Dedifferentiated amniotic fluid mesenchymal stem cell (primary cell): ENCODE results near the gene PMF1.
A peak's percentile ranks its signal among the peaks of the same experiment; 100 is the strongest.

ENCODE experiments used
- DNase-seq: peaks from one replicate; pipeline ENCODE4 v3.0.0-alpha.2; 2016; ENCODE audit errors: extremely low spot score

PMF1 gene

GRCh38 chr1:156236164-156236563, 23.4 kb downstream of the PMF1 start:
- DNase-seq = no peak

DNA sequence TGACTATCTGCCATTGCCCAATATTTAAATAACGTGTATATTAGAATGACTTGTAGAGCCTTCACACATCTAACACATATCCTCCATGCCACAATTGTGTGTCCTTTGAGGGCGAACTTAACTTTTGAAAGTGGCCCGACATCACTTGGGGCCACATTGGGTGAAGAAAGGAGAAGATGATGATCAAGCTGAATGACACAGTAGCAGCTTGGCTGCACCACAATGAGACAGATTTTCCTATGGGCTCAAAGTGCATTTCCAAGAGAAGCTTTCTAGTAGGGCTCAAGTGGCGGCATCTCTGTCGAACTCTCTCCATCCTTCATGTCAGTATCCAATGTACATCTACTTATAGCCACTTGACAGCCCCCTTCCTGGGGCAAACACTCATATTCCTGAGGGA, 25.4 kb downstream of the PMF1 start:
- DNase-seq = no peak

DNA sequence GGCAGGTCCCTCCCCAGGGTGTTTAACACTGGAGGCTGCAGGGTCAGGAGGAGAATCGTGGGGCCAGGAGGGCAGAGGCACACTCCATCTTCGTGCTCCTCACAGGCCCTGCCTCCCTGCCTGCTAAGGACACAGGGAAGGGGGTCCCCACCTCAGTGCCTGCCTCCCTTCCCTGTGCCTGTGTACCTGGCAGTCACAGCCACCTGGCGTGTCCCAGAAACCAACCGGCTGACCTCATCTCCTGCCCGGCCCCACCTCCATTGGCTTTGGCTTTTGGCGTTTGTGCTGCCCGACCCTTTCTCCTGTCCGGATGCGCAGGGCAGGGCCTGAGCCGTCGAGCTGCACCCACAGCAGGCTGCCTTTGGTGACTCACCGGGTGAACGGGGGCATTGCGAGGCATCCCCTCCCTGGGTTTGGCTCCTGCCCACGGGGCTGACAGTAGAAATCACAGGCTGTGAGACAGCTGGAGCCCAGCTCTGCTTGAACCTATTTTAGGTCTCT, 28.6 kb downstream of the PMF1 start:
- DNase-seq = no peak

DNA sequence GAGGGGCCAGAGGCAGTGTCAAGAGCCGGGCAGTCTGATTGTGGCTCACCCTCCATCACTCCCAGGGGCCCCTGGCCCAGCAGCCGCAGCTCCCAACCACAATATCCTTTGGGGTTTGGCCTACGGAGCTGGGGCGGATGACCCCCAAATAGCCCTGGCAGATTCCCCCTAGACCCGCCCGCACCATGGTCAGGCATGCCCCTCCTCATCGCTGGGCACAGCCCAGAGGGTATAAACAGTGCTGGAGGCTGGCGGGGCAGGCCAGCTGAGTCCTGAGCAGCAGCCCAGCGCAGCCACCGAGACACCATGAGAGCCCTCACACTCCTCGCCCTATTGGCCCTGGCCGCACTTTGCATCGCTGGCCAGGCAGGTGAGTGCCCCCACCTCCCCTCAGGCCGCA, 29.1 kb downstream of the PMF1 start, which contains the start of gene BGLAP:
Gene BGLAP (plus strand): TSS at position 259 of the 400 bp plus-strand sequence. CDS start 48 bp downstream, at position 307.
- DNase-seq = no peak

DNA sequence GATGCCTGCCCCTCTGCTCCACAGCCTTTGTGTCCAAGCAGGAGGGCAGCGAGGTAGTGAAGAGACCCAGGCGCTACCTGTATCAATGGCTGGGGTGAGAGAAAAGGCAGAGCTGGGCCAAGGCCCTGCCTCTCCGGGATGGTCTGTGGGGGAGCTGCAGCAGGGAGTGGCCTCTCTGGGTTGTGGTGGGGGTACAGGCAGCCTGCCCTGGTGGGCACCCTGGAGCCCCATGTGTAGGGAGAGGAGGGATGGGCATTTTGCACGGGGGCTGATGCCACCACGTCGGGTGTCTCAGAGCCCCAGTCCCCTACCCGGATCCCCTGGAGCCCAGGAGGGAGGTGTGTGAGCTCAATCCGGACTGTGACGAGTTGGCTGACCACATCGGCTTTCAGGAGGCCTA, 29.9 kb downstream of the PMF1 start:
- no peak for DNase-seq

- no peak for DNase-seq
These were observed 31.3 kb downstream of the PMF1 start for GRCh38 chr1:156244126-156244525.

DNA sequence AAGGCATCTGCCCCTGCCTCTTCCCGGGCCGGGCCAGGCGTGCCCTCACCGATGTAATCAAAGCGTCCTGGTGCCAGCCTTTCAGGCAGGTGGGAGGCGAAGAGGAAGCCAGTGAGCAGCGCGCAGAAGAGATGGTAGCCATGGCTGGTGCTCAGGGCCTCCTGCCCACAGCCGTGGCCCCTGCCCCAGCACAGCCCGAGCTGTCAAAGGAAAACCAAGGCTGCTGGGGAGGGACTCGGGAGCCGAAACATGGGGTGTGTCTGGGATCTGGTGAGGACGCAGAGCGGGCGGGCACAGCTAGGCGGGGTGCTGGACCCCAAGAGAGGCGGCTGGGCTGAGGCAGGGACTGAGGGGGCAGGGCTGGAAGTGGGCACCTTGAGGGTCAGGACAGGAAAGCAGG, 31.9 kb downstream of the PMF1 start:
- DNase-seq = no peak

GRCh38 chr1:156245451-156246232, 32.8 kb downstream of the PMF1 start:
- DNase-seq = no peak

DNA sequence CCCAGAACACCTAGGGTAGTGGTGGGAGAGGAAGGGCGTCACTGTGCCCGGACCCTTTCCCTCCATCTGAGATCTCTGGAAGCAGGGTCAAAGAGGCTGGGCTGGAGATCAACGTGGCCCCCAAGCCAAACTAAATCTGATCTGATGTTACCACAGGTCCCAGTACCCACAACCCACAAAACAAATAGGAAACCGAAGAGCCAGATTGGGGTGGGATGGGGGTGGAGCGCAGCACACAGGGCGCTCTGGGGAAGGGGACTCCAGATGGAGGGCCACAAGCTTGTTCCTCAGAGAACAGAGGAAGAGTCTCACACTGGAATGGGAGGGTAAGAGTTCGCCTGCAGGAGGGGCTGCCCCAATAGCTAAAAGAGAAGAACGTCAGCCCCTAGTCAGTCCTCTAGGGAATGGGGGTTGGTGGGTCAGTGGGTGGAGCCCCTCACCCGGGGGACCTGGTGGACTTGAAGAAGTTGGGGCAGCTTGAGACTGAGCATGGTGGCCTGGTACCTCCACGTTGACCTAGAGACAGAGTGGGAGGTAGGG, 33.5 kb downstream of the PMF1 start:
- no peak for DNase-seq

DNA sequence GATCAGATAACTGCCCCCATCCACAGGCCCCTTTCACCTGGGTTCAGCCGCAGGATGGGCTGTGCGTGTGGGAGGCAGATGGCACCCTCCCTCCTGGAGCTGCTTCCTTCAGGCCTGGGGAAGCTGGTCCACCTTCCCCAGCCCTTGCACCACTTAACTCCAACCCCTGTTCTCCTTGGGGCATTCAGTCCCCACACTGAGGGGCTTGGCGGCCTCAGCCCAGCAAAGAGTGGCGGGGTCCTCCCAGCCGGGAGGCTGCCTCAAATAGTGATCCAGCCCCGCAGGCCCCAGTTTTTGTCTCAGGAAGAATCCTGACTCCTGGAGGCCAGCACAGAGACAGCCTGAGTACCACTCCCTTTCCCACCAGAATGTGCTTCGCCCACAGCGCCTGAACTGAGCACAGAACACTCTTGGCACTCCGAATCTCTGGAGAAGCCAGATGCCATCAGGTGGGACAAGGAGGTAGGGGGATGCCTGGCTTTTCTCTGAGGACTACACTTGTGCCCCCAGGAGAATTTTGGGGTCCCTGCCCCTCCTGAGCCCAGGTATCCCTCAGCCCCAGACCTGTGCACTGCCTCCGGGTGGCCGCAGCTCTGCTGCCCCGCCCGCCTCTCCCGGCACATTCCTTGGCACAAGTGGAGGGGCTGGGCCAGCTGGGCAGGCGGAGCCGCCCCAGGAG, 34.1 kb downstream of the PMF1 start:
- DNase-seq = no peak

DNA sequence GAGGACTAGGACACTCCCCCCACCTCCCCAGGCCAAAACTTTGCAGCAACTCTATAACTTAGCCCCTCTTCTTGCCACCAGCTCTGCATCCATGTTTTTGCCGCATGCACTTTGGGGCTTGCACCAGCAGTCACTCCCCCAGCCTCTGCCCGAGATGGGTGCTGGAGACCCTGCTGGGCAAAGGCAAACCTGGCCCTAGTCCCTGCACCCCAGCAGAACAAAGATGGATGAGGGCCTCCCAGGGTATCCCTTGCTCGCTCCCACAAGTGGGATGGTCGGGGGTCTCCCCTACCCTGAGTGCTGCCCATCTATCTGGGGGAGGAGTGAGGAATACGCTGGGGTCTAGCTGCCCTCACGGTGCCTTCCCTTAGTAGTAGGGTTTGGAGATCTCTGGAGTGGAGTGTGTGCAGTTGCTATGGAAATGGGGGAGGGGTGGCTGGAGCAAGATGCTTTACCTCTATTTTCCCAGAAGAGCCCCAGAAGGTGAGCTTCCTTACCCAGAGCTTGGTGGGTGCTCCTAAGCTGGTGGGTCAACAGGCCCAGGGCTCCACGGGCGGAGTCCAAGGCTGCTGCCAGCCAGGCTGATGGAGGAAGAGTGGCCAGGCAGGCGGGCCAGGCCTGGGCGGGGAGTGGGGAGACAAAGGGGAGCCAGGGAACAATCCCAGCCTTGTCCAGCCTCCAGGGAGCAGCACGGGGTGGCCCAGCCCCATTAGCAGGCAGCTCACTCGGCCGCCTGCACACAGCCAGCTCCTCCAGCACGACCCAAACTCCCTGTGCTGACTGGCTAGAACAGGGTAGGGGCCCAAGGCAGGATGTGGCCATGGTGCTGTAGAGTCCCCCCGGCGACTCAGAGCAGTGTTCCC, 34.9 kb downstream of the PMF1 start, which contains the start of gene PAQR6:
Gene PAQR6 (minus strand): TSS at position 597 of the 863 bp plus-strand sequence. CDS start 1,325 bp downstream, outside the sequence.
- no peak for DNase-seq

GRCh38 chr1:156248323-156248683, 35.5 kb downstream of the PMF1 start:
- no peak for DNase-seq

GRCh38 chr1:156249593-156249992, 36.8 kb downstream of the PMF1 start:
- DNase-seq = no peak

DNA sequence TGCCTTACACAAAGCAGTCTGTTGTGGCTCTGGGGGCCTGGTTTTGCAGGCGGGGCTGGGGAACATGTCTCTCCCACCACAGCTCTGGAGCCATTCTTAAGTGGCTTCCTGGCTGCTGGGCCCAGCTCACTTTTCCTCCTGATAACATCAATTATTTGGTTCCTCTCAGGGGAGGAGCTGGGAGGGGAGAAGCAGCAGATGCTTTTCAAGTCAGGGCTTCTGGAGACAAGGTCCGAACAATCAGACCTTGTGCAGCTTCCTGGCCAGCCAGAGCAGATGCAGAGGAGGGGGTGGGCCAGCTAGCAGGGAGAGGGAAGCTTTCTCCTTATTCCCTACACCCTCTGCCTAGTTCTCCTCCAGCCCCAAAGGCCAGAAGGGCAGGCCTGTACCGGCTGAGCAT, 38.7 kb downstream of the PMF1 start:
- DNase-seq = no peak

DNA sequence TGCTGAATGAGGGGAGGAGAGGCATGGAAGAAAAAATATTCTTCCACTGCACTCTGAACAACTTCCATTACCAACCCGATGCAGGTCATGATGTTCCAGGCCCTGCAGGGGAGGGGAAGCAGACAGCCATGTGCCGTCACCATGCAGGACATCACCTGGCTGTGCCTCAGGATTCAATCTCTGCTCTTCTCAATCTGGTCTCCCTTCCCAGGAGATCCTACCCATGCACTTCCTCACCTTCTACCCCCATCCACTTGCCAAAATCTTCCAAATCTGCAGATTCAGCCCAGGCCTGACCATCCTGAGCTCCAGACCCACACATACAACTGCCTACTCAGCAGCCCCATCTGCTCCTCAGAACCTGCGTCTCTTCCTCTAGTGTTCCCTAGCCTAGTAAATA, 40.8 kb downstream of the PMF1 start:
- no peak for DNase-seq

GRCh38 chr1:156257711-156258110, 44.9 kb downstream of the PMF1 start:
- no peak for DNase-seq

- no peak for DNase-seq
These were observed 46.1 kb downstream of the PMF1 start for GRCh38 chr1:156258859-156259258.

GRCh38 chr1:156259805-156260204, 47.0 kb downstream of the PMF1 start:
- DNase-seq = no peak

- DNase-seq = no peak
These were observed 48.1 kb downstream of the PMF1 start for GRCh38 chr1:156260896-156261295.

GRCh38 chr1:156262461-156263287, 49.9 kb downstream of the PMF1 start:
- peak; percentile 42 for DNase-seq

GRCh38 chr1:156263288-156263655, 50.5 kb downstream of the PMF1 start:
- DNase-seq = no peak
